ACC112 (cell line): ENCODE data around the gene TROAP.
"Not testable (repeated sequence)": the region's sequence is repeated elsewhere in the genome, so short reads cannot be mapped to it uniquely, and the experiment has no call there.

Experiments used
- H2AFZ ChIP-seq: fragments of 200-600 bp; sonication (generic); one replicate; pipeline ENCODE4 v1.6.0; 2017; ENCODE audit warnings: antibody characterized with exemption, low read length; ENCODE audit not compliant: unreplicated experiment
- H3K27ac ChIP-seq: fragments of 200-600 bp; sonication (generic); 2 replicates; pipeline ENCODE4 v1.5.1; 2014; ENCODE audit warnings: low read depth, mild to moderate bottlenecking, antibody characterized with exemption, low read length, moderate library complexity
- H3K27me3 ChIP-seq: fragments of 200-600 bp; sonication (generic); 2 replicates; pipeline ENCODE4 v1.6.1; 2014; ENCODE audit warnings: mild to moderate bottlenecking, antibody characterized with exemption, low read length, moderate library complexity, mixed read lengths; ENCODE audit not compliant: insufficient read depth
- H3K36me3 ChIP-seq: fragments of 200-600 bp; sonication (generic); 2 replicates; pipeline ENCODE4 v1.6.1; 2016; ENCODE audit warnings: mild to moderate bottlenecking, antibody characterized with exemption, low read length, moderate library complexity, mixed read lengths; ENCODE audit not compliant: insufficient read depth
- H3K4me1 ChIP-seq: fragments of 200-600 bp; sonication (generic); one replicate; pipeline ENCODE4 v1.6.1; 2016; ENCODE audit warnings: low read length, mixed read lengths; ENCODE audit not compliant: insufficient read depth, unreplicated experiment, control insufficient read depth
- H3K4me3 ChIP-seq: fragments of 200-600 bp; sonication (generic); 2 replicates; pipeline ENCODE4 v1.5.1; 2014; ENCODE audit warnings: mild to moderate bottlenecking, low read depth, low read length
- H3K79me2 ChIP-seq: fragments of 200-600 bp; sonication (generic); one replicate; pipeline ENCODE4 v1.6.0; 2016; ENCODE audit warnings: low read length; ENCODE audit not compliant: control insufficient read depth, unreplicated experiment, insufficient read depth

Gene TROAP

DNA sequence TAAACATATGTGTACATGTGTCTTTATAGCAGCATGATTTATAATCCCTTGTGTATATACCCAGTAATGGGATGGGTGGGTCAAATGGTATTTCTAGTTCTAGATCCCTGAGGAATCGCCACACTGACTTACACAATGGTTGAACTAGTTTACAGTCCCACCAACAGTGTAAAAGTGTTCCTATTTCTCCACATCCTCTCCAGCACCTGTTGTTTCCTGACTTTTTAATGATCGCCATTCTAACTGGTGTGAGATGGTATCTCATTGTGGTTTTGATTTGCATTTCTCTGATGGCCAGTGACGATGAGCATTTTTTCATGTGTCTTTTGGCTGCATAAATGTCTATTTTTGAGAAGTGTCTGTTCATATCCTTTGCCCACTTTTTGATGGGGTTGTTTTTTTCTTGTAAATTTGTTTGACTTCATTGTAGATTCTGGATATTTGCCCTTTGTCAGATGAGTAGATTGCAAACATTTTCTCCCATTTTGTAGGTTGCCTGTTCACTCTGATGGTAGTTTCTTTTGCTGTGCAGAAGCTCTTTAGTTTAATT, 12.5 kb upstream of the TROAP start:
- H3K27ac ChIP-seq, H3K36me3 ChIP-seq, H2AFZ ChIP-seq, H3K4me3 ChIP-seq, H3K27me3 ChIP-seq, H3K79me2 ChIP-seq, H3K4me1 ChIP-seq: not testable (repeated sequence)

GRCh38 chr12:49314811-49315210, 8.2 kb upstream of the TROAP start:
- no peaks in the 10 kb centered on the region for H3K79me2 ChIP-seq
- no peak overlapping the region for H3K27ac ChIP-seq
- no peak overlapping the region for H3K4me3 ChIP-seq
- H3K4me1 ChIP-seq = no peaks in the 10 kb centered on the region
- no peaks in the 10 kb centered on the region for H3K36me3 ChIP-seq
- no peaks in the 10 kb centered on the region for H3K27me3 ChIP-seq
- H2AFZ ChIP-seq = no peak overlapping the region

- H2AFZ ChIP-seq, H3K4me3 ChIP-seq, H3K4me1 ChIP-seq, H3K36me3 ChIP-seq, H3K79me2 ChIP-seq, H3K27ac ChIP-seq, H3K27me3 ChIP-seq: not testable (repeated sequence)
These were observed 5.9 kb upstream of the TROAP start for GRCh38 chr12:49317118-49317517.

DNA sequence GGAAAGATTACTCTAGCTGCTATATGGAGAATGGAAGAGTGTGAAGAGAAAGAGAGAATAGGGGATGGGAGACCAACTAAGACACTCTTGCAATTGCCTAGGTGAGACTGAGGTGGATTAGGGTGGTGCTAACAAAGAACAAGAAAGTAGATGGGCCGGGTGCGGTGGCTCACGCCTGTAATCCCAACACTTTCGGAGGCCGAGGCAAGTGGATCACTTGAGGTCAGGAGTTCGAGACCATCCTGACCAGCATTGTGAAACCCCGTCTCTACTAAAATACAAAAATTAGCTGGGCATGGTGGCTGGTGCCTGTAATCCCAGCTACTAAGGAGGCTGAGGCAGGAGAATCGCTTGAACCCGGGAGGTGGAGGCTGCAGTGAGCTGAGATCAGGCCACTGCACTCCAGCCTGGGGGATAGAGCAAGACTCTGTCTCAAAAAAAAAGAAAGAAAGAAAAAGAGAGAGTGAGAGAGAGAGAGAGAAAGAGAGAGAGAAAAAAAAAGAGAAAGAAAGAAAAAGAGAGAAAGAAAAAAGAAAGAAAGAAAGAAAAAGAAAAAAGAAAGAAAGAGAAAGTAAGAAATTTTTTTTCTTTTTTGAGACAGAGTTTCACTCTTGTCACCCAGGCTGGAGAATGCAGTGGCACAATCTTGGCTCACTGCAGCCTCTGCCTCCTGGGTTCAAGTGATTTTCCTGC, 2.5 kb upstream of the TROAP start:
- not testable (repeated sequence) for H3K36me3 ChIP-seq, H3K27me3 ChIP-seq, H3K4me3 ChIP-seq, H2AFZ ChIP-seq, H3K27ac ChIP-seq
- Histone ChIP-seq H3K79me2 (peaks cover 10% of the 10 kb centered on the region), H3K4me1 (peaks cover 12% of the 10 kb centered on the region)

GRCh38 chr12:49322367-49322707, 718 bp upstream of the TROAP start:
- Histone ChIP-seq H2AFZ (peak overlapping the region; percentile 16), H3K27ac (no peak overlapping the region), H3K4me3 (peak overlapping the region; percentile 94), H3K36me3 (no peaks in the 10 kb centered on the region), H3K4me1 (peaks cover 12% of the 10 kb centered on the region), H3K79me2 (peaks cover 10% of the 10 kb centered on the region), H3K27me3 (no peaks in the 10 kb centered on the region)

DNA sequence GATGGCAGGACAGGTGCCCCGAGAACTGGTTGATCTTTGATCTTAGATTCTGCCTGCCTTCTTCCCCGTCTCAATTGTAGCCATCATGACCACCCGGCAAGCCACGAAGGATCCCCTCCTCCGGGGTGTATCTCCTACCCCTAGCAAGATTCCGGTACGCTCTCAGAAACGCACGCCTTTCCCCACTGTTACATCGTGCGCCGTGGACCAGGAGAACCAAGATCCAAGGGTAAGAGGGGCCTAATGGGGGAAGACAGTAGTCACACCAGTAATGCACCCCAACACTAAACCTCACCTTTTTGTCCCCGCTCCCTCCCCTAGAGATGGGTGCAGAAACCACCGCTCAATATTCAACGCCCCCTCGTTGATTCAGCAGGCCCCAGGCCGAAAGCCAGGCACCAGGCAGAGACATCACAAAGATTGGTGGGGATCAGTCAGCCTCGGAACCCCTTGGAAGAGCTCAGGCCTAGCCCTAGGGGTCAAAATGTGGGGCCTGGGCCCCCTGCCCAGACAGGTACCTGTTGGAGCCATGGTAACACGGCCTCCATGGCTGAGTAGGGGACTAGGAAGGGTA, 556 bp downstream of the TROAP start:
- Histone ChIP-seq H3K36me3 (no peaks in the 10 kb centered on the region), H3K4me1 (peaks cover 12% of the 10 kb centered on the region), H3K79me2 (peaks cover 10% of the 10 kb centered on the region), H3K4me3 (peak overlapping the region; percentile 94), H3K27ac (no peak overlapping the region), H2AFZ (peak overlapping the region; percentile 55), H3K27me3 (no peaks in the 10 kb centered on the region)

DNA sequence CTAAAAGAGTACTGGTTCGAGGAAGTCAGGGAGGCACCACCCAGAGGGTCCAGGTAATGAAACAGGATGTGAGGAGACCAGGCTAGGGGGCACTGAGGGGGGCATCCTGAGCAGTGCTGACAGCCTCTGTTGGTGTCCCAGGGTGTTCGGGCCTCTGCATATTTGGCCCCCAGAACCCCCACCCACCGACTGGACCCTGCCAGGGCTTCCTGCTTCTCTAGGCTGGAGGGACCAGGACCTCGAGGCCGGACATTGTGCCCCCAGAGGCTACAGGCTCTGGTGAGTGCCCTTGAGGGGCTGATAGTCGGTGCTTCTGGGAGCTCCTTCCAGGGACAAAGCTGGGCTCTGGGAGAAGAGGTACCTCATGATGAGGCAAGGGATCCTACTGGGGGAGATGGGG, 2.6 kb downstream of the TROAP start:
- H3K4me1 ChIP-seq = peaks cover 12% of the 10 kb centered on the region
- H3K27ac ChIP-seq = no peak overlapping the region
- H3K4me3 ChIP-seq = no peak overlapping the region
- no peaks in the 10 kb centered on the region for H3K36me3 ChIP-seq
- H2AFZ ChIP-seq = no peak overlapping the region
- peaks cover 10% of the 10 kb centered on the region for H3K79me2 ChIP-seq
- H3K27me3 ChIP-seq = no peaks in the 10 kb centered on the region

DNA sequence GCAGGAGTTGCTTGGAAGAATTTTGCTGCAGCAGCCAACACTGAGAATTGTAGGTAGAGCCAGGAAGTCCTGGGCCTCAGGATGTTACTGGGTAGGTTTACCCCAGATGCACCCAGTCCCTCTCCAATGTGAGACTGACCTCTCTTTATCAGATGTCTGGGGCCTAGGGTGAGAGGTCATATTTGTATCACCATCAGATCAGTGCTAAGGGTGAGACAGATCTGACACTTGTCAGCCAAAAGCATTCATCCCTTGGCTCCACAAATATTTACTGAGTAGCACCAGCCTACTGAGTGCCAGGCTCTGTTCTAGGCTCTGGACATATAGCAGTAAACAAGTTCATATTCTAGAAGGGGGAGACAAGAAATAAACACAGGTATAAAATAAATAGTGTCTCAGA, 4.3 kb downstream of the TROAP start:
- peaks cover 6% of the 10 kb centered on the region for H3K4me1 ChIP-seq
- no peak overlapping the region for H3K27ac ChIP-seq
- no peak overlapping the region for H2AFZ ChIP-seq
- H3K79me2 ChIP-seq = peaks cover 10% of the 10 kb centered on the region
- H3K27me3 ChIP-seq = no peaks in the 10 kb centered on the region
- H3K36me3 ChIP-seq = no peaks in the 10 kb centered on the region
- H3K4me3 ChIP-seq = no peak overlapping the region

DNA sequence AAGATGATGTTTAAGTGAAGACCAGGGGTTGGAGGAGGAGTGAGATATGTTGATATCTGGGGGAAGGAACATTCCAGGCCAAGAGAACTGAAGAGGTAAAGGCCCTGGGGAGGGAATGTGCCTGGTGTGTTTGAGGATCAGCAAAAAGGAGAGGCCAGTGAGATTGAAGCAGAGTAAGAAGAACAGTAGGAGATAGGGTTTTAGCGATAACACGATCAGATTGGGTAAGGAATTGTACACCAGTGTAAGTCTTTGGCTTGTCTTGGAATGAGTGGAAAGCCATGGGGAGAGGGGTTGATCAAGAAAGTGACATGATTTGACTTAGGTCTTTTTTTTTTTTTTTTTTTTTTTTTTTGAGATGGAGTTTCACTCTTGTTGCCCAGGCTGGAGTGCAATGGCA, 4.8 kb downstream of the TROAP start:
- H3K4me3 ChIP-seq = no peak overlapping the region
- H3K27ac ChIP-seq = no peak overlapping the region
- no peak overlapping the region for H2AFZ ChIP-seq
- H3K36me3 ChIP-seq = no peaks in the 10 kb centered on the region
- peaks cover 6% of the 10 kb centered on the region for H3K4me1 ChIP-seq
- H3K27me3 ChIP-seq = no peaks in the 10 kb centered on the region
- H3K79me2 ChIP-seq = peaks cover 10% of the 10 kb centered on the region

GRCh38 chr12:49328816-49329215, 5.8 kb downstream of the TROAP start:
- no peak overlapping the region for H2AFZ ChIP-seq
- no peaks in the 10 kb centered on the region for H3K36me3 ChIP-seq
- no peaks in the 10 kb centered on the region for H3K27me3 ChIP-seq
- H3K79me2 ChIP-seq = peaks cover 3% of the 10 kb centered on the region
- no peak overlapping the region for H3K27ac ChIP-seq
- no peak overlapping the region for H3K4me3 ChIP-seq
- peaks cover 3% of the 10 kb centered on the region for H3K4me1 ChIP-seq

GRCh38 chr12:49330032-49330619, 7.1 kb downstream of the TROAP start:
- Histone ChIP-seq H3K27ac (no peak overlapping the region), H3K4me1 (no peaks in the 10 kb centered on the region), H3K79me2 (no peaks in the 10 kb centered on the region), H3K27me3 (peaks cover 3% of the 10 kb centered on the region; the same call in 1 of the 2 replicates), H2AFZ (no peak overlapping the region), H3K4me3 (no peak overlapping the region), H3K36me3 (no peaks in the 10 kb centered on the region)
